Measurements from ENCODE around the gene SEPTIN6.

SEPTIN6 gene

GRCh38 chrX:119694601-119695534 is 1.9 kb upstream of the SEPTIN6 start:
- peak overlapping the region in 6 of 11 experiments; percentile 73 to 89 (median 80); a peak in 4 of 22 replicates for H3K27ac ChIP-seq
- peaks cover 0 to 13% (median 0%) of the 10 kb centered on the region in 11 experiments; a peak in 2 of 22 replicates for H3K9me3 ChIP-seq (replicated peaks in 1 of 11)
- TF ChIP-seq Cebpa-rat (IDR thresholded peaks at IDR 0.05): no peak
- peak overlapping the region in 7 of 10 experiments; percentile 64 to 83 (median 73); a peak in 9 of 20 replicates for H3K4me3 ChIP-seq
- no peaks in the 10 kb centered on the region for H3K27me3 ChIP-seq
- H4K20me1 ChIP-seq: peaks cover 0 to 11% (median 0%) of the 10 kb centered on the region in 11 experiments; a peak in 3 of 22 replicates
- H3K36me3 ChIP-seq: no peaks in the 10 kb centered on the region
- H3K9ac ChIP-seq: peak overlapping the region in 6 of 11 experiments; percentile 80 to 85 (median 82); a peak in 8 of 22 replicates
- H3K4me2 ChIP-seq: peak overlapping the region; percentile 67 to 86 (median 84)
- peaks cover 18 to 51% (median 41%) of the 10 kb centered on the region in 10 experiments; a peak in 19 of 20 replicates for H3K4me1 ChIP-seq

GRCh38 chrX:119693996-119694451 is 1.1 kb upstream of the SEPTIN6 start:
- H3K27ac ChIP-seq: peak overlapping the region in 9 of 11 experiments; percentile 10 to 89 (median 74); a peak in 16 of 22 replicates
- H3K4me1 ChIP-seq: peaks cover 20 to 60% (median 50%) of the 10 kb centered on the region in 10 experiments; a peak in 19 of 20 replicates
- peaks cover 0 to 11% (median 0%) of the 10 kb centered on the region in 11 experiments; a peak in 3 of 22 replicates for H4K20me1 ChIP-seq
- no peaks in the 10 kb centered on the region for H3K27me3 ChIP-seq
- peak overlapping the region; percentile 60 to 85 (median 81); a peak in 21 of 22 replicates for H3K9ac ChIP-seq
- no peaks in the 10 kb centered on the region for H3K36me3 ChIP-seq
- H3K4me3 ChIP-seq: peak overlapping the region; percentile 60 to 83 (median 72)
- no peak for TF ChIP-seq Cebpa-rat (IDR thresholded peaks at IDR 0.05)
- peaks cover 0 to 13% (median 0%) of the 10 kb centered on the region in 11 experiments; a peak in 2 of 22 replicates for H3K9me3 ChIP-seq (replicated peaks in 1 of 11)
- H3K4me2 ChIP-seq: peak overlapping the region; percentile 67 to 86 (median 84)

- peak overlapping the region; percentile 56 to 89 (median 77); a peak in 21 of 22 replicates for H3K27ac ChIP-seq
- H3K4me2 ChIP-seq: peak overlapping the region; percentile 78 to 94 (median 86)
- H3K9me3 ChIP-seq (replicated peaks in 1 of 11): peaks cover 0 to 14% (median 0%) of the 10 kb centered on the region in 11 experiments; a peak in 4 of 22 replicates
- H3K4me3 ChIP-seq: peak overlapping the region; percentile 60 to 83 (median 72)
- no peak for TF ChIP-seq Cebpa-rat (IDR thresholded peaks at IDR 0.05)
- H3K4me1 ChIP-seq: peaks cover 36 to 76% (median 65%) of the 10 kb centered on the region in 10 experiments
- no peaks in the 10 kb centered on the region for H3K27me3 ChIP-seq
- H4K20me1 ChIP-seq: peaks cover 0 to 11% (median 0%) of the 10 kb centered on the region in 11 experiments; a peak in 3 of 22 replicates
- H3K36me3 ChIP-seq: no peaks in the 10 kb centered on the region
- H3K9ac ChIP-seq: peak overlapping the region; percentile 76 to 85 (median 81)
Measured at GRCh38 chrX:119692191-119693039, 553 bp downstream of the SEPTIN6 start.

GRCh38 chrX:119690921-119691716 is 1.8 kb downstream of the SEPTIN6 start:
- H3K27me3 ChIP-seq: no peaks in the 10 kb centered on the region
- H4K20me1 ChIP-seq: peaks cover 0 to 11% (median 0%) of the 10 kb centered on the region in 11 experiments; a peak in 3 of 22 replicates
- H3K36me3 ChIP-seq: no peaks in the 10 kb centered on the region
- H3K9me3 ChIP-seq (replicated peaks in 1 of 11): peaks cover 0 to 14% (median 0%) of the 10 kb centered on the region in 11 experiments; a peak in 4 of 22 replicates
- peak overlapping the region in 10 of 11 experiments; percentile 73 to 89 (median 78); a peak in 19 of 22 replicates for H3K27ac ChIP-seq
- H3K4me3 ChIP-seq: peak overlapping the region; percentile 60 to 83 (median 72)
- H3K9ac ChIP-seq: peak overlapping the region; percentile 76 to 85 (median 81); a peak in 21 of 22 replicates
- H3K4me2 ChIP-seq: peak overlapping the region; percentile 78 to 94 (median 84)
- peak in 4 of 11 experiments; percentile 17 to 75 (median 43); a peak in 5 of 22 replicates for TF ChIP-seq Cebpa-rat (IDR thresholded peaks at IDR 0.05)
- H3K4me1 ChIP-seq: peaks cover 49 to 79% (median 74%) of the 10 kb centered on the region in 10 experiments

GRCh38 chrX:119688911-119689321 is 4.1 kb downstream of the SEPTIN6 start:
- H4K20me1 ChIP-seq: peaks cover 0 to 11% (median 0%) of the 10 kb centered on the region in 11 experiments; a peak in 3 of 22 replicates
- no peaks in the 10 kb centered on the region for H3K27me3 ChIP-seq
- H3K36me3 ChIP-seq: no peaks in the 10 kb centered on the region
- no peak overlapping the region for H3K4me3 ChIP-seq
- no peak for TF ChIP-seq Cebpa-rat (IDR thresholded peaks at IDR 0.05)
- peak overlapping the region in 5 of 11 experiments; percentile 1 to 44 (median 26); a peak in 4 of 22 replicates for H3K9ac ChIP-seq
- peaks cover 60 to 81% (median 74%) of the 10 kb centered on the region in 10 experiments for H3K4me1 ChIP-seq
- peak overlapping the region in 8 of 11 experiments; percentile 31 to 92 (median 76); a peak in 15 of 22 replicates for H3K27ac ChIP-seq
- peaks cover 0 to 6% (median 0%) of the 10 kb centered on the region in 11 experiments; a peak in 2 of 22 replicates for H3K9me3 ChIP-seq (replicated peaks in 1 of 11)
- peak overlapping the region; percentile 30 to 94 (median 84); a peak in 20 of 22 replicates for H3K4me2 ChIP-seq

GRCh38 chrX:119687661-119688413 is 5.1 kb downstream of the SEPTIN6 start:
- no peaks in the 10 kb centered on the region for H3K36me3 ChIP-seq
- H3K4me1 ChIP-seq: peaks cover 62 to 89% (median 81%) of the 10 kb centered on the region in 10 experiments
- peak overlapping the region in 6 of 11 experiments; percentile 16 to 78 (median 47); a peak in 11 of 22 replicates for H3K9ac ChIP-seq
- H3K27ac ChIP-seq: peak overlapping the region in 10 of 11 experiments; percentile 82 to 92 (median 86); a peak in 19 of 22 replicates
- H3K4me2 ChIP-seq: peak overlapping the region; percentile 74 to 94 (median 84)
- H3K27me3 ChIP-seq: no peaks in the 10 kb centered on the region
- peaks cover 0 to 11% (median 0%) of the 10 kb centered on the region in 11 experiments; a peak in 3 of 22 replicates for H4K20me1 ChIP-seq
- H3K4me3 ChIP-seq: 0 out of 20 replicates have a peak overlapping the region, but pooled peaks of 2 of the 10 experiments have one; percentile 4 to 5
- H3K9me3 ChIP-seq (replicated peaks in 1 of 11): peaks cover 0 to 4% (median 0%) of the 10 kb centered on the region in 11 experiments; a peak in 2 of 22 replicates
- no peak for TF ChIP-seq Cebpa-rat (IDR thresholded peaks at IDR 0.05)
